HL-60/S4 treated with retinoic acid at 250 ng/mL for 4 days and 3 days (cell line): ENCODE results near the gene AFF2.

Experiments used
- in situ Hi-C: fragments of 300-500 bp; cut with MboI; formaldehyde crosslinking; loops from 2 replicates; pipeline ENCODE4 v1.7.0; 2022; ENCODE audit warnings: low sequenced_read_pairs

Gene AFF2

GRCh38 chrX:148715361-148715760 is 214.9 kb downstream of the AFF2 start:
- in situ Hi-C loops, result no loop called here

- in situ Hi-C loops, result no loop called here
Measured at GRCh38 chrX:148722966-148723365, 222.5 kb downstream of the AFF2 start.

GRCh38 chrX:148723551-148723950 is 223.1 kb downstream of the AFF2 start:
- in situ Hi-C loops, result no loop called here

GRCh38 chrX:148728901-148729300 is 228.5 kb downstream of the AFF2 start:
- in situ Hi-C loops, result no loop called here

- in situ Hi-C loops, result no loop called here
Measured at GRCh38 chrX:148732743-148733142, 232.3 kb downstream of the AFF2 start.

- in situ Hi-C loops, result no loop called here
Measured at GRCh38 chrX:148741441-148741840, 241.0 kb downstream of the AFF2 start.

- in situ Hi-C loops, result no loop called here
Measured at GRCh38 chrX:148755111-148755510, 254.7 kb downstream of the AFF2 start.

- in situ Hi-C loops, result no loop called here
Measured at GRCh38 chrX:148763896-148764295, 263.5 kb downstream of the AFF2 start.

- in situ Hi-C loops, result no loop called here
Measured at GRCh38 chrX:148768296-148768695, 267.9 kb downstream of the AFF2 start.

GRCh38 chrX:148771440-148771839 is 271.0 kb downstream of the AFF2 start:
- in situ Hi-C loops, result no loop called here

- in situ Hi-C loops, result no loop called here
Measured at GRCh38 chrX:148774276-148774675, 273.9 kb downstream of the AFF2 start.

GRCh38 chrX:148784137-148784536 is 283.7 kb downstream of the AFF2 start:
- in situ Hi-C loops, result no loop called here

- in situ Hi-C loops, result no loop called here
Measured at GRCh38 chrX:148784856-148785255, 284.4 kb downstream of the AFF2 start.

GRCh38 chrX:148785256-148785655 is 284.8 kb downstream of the AFF2 start:
- in situ Hi-C loops, result no loop called here

- in situ Hi-C loops, result no loop called here
Measured at GRCh38 chrX:148788449-148788848, 288.0 kb downstream of the AFF2 start.

- in situ Hi-C loops, result no loop called here
Measured at GRCh38 chrX:148794350-148794749, 293.9 kb downstream of the AFF2 start.

GRCh38 chrX:148804579-148805355 is 304.4 kb downstream of the AFF2 start:
- in situ Hi-C loops, result no loop called here

- in situ Hi-C loops, result no loop called here
Measured at GRCh38 chrX:148806145-148806870, 305.9 kb downstream of the AFF2 start.

GRCh38 chrX:148808833-148809232 is 308.4 kb downstream of the AFF2 start:
- in situ Hi-C loops, result no loop called here

GRCh38 chrX:148811236-148811635 is 310.8 kb downstream of the AFF2 start:
- in situ Hi-C loops, result no loop called here

- in situ Hi-C loops, result no loop called here
Measured at GRCh38 chrX:148813422-148813821, 313.0 kb downstream of the AFF2 start.

- in situ Hi-C loops, result no loop called here
Measured at GRCh38 chrX:148813967-148814366, 313.6 kb downstream of the AFF2 start.
